ENCODE measurements around the gene WDR74.
A peak's percentile ranks its signal among the peaks of the same experiment; 100 is the strongest.
"Not testable (repeated sequence)": the region's sequence is repeated elsewhere in the genome, so short reads cannot be mapped to it uniquely, and the experiment has no call there.

The WDR74 gene

GRCh38 chr11:62859281-62859703, 19.9 kb upstream of the WDR74 start:
- DNase-seq = not testable (repeated sequence)

GRCh38 chr11:62858201-62858600, 18.8 kb upstream of the WDR74 start:
- no peak for DNase-seq

- DNase-seq = no peak
These were observed 18.2 kb upstream of the WDR74 start for GRCh38 chr11:62857541-62857982.

- no peak for DNase-seq
These were observed 17.0 kb upstream of the WDR74 start for GRCh38 chr11:62856333-62856895.

- peak; percentile 98 for DNase-seq
These were observed 16.4 kb upstream of the WDR74 start for GRCh38 chr11:62855571-62856332.

GRCh38 chr11:62854825-62855570, 15.6 kb upstream of the WDR74 start:
- DNase-seq = no peak

GRCh38 chr11:62854013-62854824, 14.8 kb upstream of the WDR74 start:
- DNase-seq = no peak

GRCh38 chr11:62853279-62853965, 14.0 kb upstream of the WDR74 start:
- DNase-seq = no peak

GRCh38 chr11:62852523-62853188, 13.3 kb upstream of the WDR74 start:
- DNase-seq = no peak

- DNase-seq = no peak
These were observed 12.6 kb upstream of the WDR74 start for GRCh38 chr11:62851807-62852522.

- peak; percentile 22 for DNase-seq
These were observed 11.8 kb upstream of the WDR74 start for GRCh38 chr11:62850911-62851806.

GRCh38 chr11:62847767-62848314, 8.5 kb upstream of the WDR74 start:
- DNase-seq = no peak

GRCh38 chr11:62846177-62846576, 6.8 kb upstream of the WDR74 start:
- no peak for DNase-seq

- no peak for DNase-seq
These were observed 4.8 kb upstream of the WDR74 start for GRCh38 chr11:62844154-62844553.

GRCh38 chr11:62843466-62843865, 4.1 kb upstream of the WDR74 start:
- no peak for DNase-seq

GRCh38 chr11:62842891-62843290, 3.5 kb upstream of the WDR74 start:
- DNase-seq = not testable (repeated sequence)

- no peak for DNase-seq
These were observed 2.9 kb upstream of the WDR74 start for GRCh38 chr11:62842171-62842741.

GRCh38 chr11:62841361-62842170, 2.2 kb upstream of the WDR74 start:
- peak; percentile 91 for DNase-seq
